Measurements from ENCODE around the gene ZNF837.
"Not testable (repeated sequence)": the region's sequence is repeated elsewhere in the genome, so short reads cannot be mapped to it uniquely, and the experiment has no call there.

ZNF837 gene

DNA sequence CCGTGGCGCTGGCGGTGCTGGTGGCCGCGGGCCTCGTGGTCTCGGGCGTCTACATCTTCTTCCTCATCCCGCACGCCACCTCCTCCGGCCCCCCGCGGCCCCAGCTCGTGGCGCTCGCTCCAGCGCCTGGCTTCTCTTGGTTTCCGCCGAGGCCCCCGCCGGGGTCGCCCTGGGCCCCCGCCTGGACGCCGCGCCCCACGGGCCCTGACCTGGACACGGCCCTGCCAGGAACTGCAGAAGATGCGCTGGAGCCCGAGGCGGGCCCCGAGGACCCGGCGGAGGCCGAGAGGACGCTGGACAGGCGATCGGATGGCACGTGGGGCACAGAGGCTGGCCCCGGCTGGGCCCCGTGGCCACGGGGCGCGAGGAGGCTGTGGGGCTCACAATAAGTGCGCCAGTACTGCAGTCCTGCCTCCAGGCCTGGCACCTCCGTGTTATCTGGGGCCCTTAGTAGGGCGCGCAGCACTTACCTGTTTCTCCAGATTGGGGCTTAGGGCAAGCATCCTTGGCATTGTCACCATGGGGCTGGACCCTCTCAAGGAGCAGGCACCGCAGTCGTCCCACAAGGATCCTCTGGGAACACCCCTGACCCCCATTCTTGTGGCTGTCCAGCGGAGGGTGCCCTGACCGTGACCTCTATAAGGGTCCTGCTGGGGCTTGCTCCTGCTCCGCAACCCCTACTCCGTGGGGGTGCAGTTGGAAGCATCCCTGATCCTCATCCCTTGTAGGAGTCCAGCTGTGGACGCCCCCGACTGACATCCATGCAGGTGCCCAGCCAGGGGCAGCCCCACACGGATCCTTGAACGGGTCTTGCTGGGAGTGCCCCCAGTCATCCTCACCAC, 16.1 kb upstream of the ZNF837 start:
- DNase-seq (ENCODE audit: low read depth in 3 of 3, low spot score in 1 of 3) = no peak

- DNase-seq (ENCODE audit: low read depth in 3 of 3, low spot score in 1 of 3) = no peak
Observed at GRCh38 chr19:58395979-58396627, 15.3 kb upstream of the ZNF837 start.

GRCh38 chr19:58395220-58395978, 14.6 kb upstream of the ZNF837 start, which contains the start of gene RNF225:
RNF225 (plus strand) TSS chr19:58395656; CDS start chr19:58396090, 434 bp downstream.
- no peak for DNase-seq (ENCODE audit: low read depth in 3 of 3, low spot score in 1 of 3)

DNA sequence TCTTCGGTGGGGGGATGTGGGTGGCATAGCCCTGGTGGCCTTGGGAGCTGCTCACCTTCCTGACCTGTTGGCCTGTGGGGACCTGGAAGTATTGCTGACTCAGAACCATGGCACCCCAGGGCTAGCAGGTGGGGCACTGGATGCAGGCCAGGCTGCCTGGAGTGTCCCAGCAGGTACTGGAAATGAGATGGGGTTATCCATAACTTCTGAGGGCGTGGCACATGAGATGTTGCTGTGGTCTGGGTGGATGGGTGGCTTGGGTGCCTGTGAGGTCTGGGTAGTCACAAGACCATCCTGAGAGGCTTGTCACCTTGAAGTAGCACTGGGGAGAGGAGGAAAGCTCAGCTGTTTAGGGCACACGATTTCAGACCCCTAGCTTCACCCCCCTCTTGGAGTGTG, 14.0 kb upstream of the ZNF837 start:
- no peak for DNase-seq (ENCODE audit: low read depth in 3 of 3, low spot score in 1 of 3)

GRCh38 chr19:58393725-58394033, 12.8 kb upstream of the ZNF837 start:
- DNase-seq (ENCODE audit: low read depth in 3 of 3, low spot score in 1 of 3) = no peak

GRCh38 chr19:58392945-58393724, 12.3 kb upstream of the ZNF837 start:
- no peak for DNase-seq (ENCODE audit: low read depth in 3 of 3, low spot score in 1 of 3)

GRCh38 chr19:58388175-58388526, 7.3 kb upstream of the ZNF837 start:
- no peak for DNase-seq (ENCODE audit: low read depth in 3 of 3, low spot score in 1 of 3)

- DNase-seq (ENCODE audit: low read depth in 3 of 3, low spot score in 1 of 3) = no peak
Observed at GRCh38 chr19:58387338-58388174, 6.7 kb upstream of the ZNF837 start.

DNA sequence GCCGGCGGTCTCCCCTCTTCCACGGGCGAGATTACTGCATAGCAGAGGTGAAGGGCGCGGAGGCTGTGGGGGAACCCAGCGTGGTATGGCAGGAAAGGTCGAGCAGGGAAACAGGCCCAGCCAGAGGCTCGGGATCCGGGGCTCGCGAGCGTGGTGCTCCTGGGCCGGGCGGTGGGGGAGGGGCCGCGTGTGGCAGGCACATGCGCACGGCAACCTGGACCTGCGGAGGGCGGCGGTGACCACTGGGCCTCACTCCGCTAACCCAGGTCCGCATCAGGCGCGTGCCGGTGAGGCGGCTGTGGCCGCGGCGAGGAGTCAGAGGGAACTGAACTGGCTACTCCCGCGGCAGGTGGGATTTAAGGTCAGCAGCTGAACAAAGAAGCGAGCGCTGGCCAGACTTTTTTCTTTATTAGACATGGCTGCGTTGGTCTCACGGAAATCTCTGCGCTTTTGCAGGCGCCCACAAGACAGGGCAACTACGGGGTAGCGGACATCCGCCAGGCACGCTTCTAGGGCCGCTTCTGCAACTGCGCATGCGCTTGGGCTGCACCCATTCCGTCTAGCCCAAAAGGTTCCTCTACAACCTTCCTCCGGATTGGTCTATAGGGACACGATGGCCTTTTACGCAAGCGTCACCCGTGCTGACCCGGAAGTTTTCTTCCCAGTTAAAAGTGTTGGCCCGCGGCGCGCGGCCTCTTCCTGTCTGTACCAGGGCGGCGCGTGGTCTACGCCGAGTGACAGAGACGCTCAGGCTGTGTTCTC, 5.9 kb upstream of the ZNF837 start, which contains the start of gene RPS5:
Gene RPS5 (plus strand): TSS at position 694 of the 762 bp plus-strand sequence. CDS start 869 bp downstream, outside the sequence.
- peak; percentile 89 to 94 (median 92) for DNase-seq (ENCODE audit: low read depth in 3 of 3, low spot score in 1 of 3)

GRCh38 chr19:58385891-58386575, 5.2 kb upstream of the ZNF837 start:
- no peak for DNase-seq (ENCODE audit: low read depth in 3 of 3, low spot score in 1 of 3)

- no peak for DNase-seq (ENCODE audit: low read depth in 3 of 3, low spot score in 1 of 3)
Observed at GRCh38 chr19:58385313-58385890, 4.6 kb upstream of the ZNF837 start.

GRCh38 chr19:58382997-58383603, 2.3 kb upstream of the ZNF837 start:
- DNase-seq (ENCODE audit: low read depth in 3 of 3, low spot score in 1 of 3) = no peak

DNA sequence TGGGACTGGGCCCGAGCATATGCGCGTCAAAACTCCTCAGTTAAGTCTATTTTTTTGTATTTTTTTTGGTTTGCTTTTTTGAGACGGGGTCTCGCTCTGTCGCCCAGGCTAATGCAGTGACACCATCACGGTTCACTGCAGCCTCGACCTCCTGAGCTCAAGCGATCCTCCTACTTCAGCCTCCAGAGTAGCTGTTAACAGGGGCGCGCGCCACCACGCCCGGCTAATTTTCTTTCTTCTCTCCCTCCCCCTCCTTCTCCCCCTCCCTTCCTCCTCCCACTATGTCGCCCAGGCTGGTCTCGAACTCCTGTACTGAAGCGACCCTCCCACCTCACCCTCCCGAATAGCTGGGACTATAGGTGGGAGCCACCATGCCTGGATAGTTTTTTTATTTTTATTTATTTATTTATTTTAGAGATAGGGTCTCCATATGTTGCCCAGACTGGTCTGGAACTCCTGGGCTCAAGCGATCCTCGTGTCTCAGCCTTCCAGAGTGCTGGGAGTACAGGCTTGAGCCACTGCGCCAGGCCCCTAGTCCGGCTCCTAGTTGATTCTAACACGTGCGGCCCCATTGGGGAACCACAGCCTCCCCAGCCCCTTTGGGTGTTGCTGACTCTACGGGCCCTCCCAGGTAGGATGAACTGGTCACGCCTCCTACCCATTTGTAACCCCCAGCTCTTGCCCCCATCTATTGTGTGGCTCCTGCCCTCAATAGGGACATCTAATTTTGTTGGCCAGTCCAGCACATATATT, 806 bp upstream of the ZNF837 start:
- DNase-seq (ENCODE audit: low read depth in 3 of 3, low spot score in 1 of 3) = no peak

DNA sequence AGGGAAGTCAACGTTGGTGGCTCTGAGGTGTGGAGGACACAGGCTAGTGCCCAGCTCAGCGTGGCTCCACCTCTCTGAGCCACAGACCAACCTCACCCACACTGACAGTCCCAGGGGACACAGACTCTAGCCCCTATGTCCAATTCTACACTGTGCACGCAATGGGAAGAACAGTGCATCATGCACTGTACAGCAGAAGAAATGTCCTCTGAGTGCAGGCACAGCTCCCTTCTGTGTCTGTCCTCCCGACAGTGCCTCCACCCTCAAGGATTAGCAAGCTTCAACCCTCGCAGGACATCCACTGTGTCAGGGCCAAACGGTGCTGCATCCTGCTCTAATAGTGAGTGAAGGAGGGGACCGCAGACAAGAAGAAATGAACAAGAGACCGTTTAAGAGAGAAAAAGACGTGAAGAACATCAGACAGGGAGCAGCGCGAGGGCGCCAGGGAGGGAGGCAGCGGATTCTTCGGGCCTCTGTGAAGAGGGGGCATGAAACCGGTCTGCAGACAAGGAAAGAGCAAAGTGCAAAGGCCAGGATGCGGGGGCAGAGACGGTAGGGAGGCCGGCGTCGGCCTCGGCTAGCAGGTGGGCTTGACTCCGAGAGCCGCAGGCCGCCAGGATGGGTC, 681 bp downstream of the ZNF837 start:
- no peak for DNase-seq (ENCODE audit: low read depth in 3 of 3, low spot score in 1 of 3)

- no peak for DNase-seq (ENCODE audit: low read depth in 3 of 3, low spot score in 1 of 3)
Observed at GRCh38 chr19:58379246-58379645, 1.6 kb downstream of the ZNF837 start.

DNA sequence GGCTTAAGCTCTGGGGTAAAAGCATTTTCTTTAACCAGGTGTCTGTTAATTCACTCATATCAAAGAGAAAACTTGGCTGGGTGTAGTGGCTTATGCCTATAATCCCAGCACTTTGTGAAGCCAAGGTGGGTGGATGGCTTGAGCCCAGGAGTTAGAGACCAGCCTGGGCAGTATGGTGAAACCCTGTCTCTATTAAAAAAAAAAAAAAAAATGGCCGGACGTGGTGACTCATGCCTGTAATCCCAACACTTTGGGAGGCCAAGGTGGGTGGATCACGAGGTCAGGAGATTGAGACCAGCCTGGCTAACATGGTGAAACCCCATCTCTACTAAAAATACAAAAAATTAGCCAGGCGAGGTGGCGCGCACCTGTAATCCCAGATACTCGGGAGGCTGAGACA, 4.1 kb downstream of the ZNF837 start:
- not testable (repeated sequence) for DNase-seq (ENCODE audit: low read depth in 3 of 3, low spot score in 1 of 3)

DNA sequence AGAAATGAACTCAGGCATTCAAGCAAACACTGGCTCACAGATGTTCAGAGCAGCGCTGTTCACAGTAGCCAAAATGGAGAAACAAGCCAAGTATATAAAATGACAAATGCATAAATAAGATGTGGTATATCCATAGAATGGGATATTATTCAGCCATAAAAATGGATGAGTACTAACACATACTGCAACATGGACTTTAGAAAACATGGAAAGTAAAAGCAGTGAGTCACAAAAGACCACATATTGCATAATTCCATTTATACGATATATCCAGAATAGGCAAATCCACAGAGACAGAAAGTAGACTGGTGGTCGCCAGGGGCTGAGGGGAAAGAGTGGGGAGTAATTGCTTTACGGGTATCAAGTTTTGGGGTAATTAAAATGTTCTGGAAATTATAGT, 6.6 kb downstream of the ZNF837 start:
- no peak for DNase-seq (ENCODE audit: low read depth in 3 of 3, low spot score in 1 of 3)

Measured in stimulated activated CD4-positive, alpha-beta T cell treated with anti-CD3 and anti-CD28 coated beads, TNF-alpha, amount 100 ng/mL, for 1 hour (primary cell).